ENCODE data around the gene TJP2. TPM values are rescaled to one million over a fixed set of nuclear protein-coding genes. Genes with fewer than 3 reads are reported as not detected.

TJP2 gene
- total RNA-seq, 4 donors from 2014 or later: 98.8 to 203 (median 137) TPM

- no peak for TF ChIP-seq CTCF (IDR thresholded peaks at IDR 0.05; ENCODE audit: low read depth)
Measured at GRCh38 chr9:69279733-69280132, 105.7 kb downstream of the TJP2 start.

- no peak for TF ChIP-seq CTCF (IDR thresholded peaks at IDR 0.05; ENCODE audit: low read depth)
Measured at GRCh38 chr9:69283003-69283402, 108.9 kb downstream of the TJP2 start.

- no peak for TF ChIP-seq CTCF (IDR thresholded peaks at IDR 0.05; ENCODE audit: low read depth)
Measured at GRCh38 chr9:69292078-69292477, 118.0 kb downstream of the TJP2 start.

- TF ChIP-seq CTCF (IDR thresholded peaks at IDR 0.05; ENCODE audit: low read depth): no peak
Measured at GRCh38 chr9:69293156-69293555, 119.1 kb downstream of the TJP2 start.

- no peak for TF ChIP-seq CTCF (IDR thresholded peaks at IDR 0.05; ENCODE audit: low read depth)
Measured at GRCh38 chr9:69295872-69296552, 121.9 kb downstream of the TJP2 start.

- TF ChIP-seq CTCF (IDR thresholded peaks at IDR 0.05; ENCODE audit: low read depth): no peak
Measured at GRCh38 chr9:69297300-69297980, 123.4 kb downstream of the TJP2 start.

- no peak for TF ChIP-seq CTCF (IDR thresholded peaks at IDR 0.05; ENCODE audit: low read depth)
Measured at GRCh38 chr9:69299315-69299714, 125.2 kb downstream of the TJP2 start.

All from subcutaneous adipose tissue (tissue), 4 donors.